ENCODE data around the gene IL18R1.

Gene IL18R1

GRCh38 chr2:102335871-102336366 is 19.7 kb upstream of the IL18R1 start:
- no peak for DNase-seq (ENCODE audit: low spot score)
- Mint-ChIP-seq H3K27ac (no peak overlapping the region), H3K9me3 (peaks cover 11% of the 10 kb centered on the region)

GRCh38 chr2:102336502-102336945 is 19.1 kb upstream of the IL18R1 start:
- peaks cover 5% of the 10 kb centered on the region for H3K36me3 Mint-ChIP-seq (ENCODE audit: low read depth)
- no peaks in the 10 kb centered on the region for H3K27me3 Mint-ChIP-seq (ENCODE audit: low read depth)
- peaks cover 19% of the 10 kb centered on the region for H3K4me1 Mint-ChIP-seq (ENCODE audit: low read depth)
- H3K4me3 Mint-ChIP-seq = no peak overlapping the region
- H3K9me3 Mint-ChIP-seq = peaks cover 9% of the 10 kb centered on the region
- DNase-seq (ENCODE audit: low spot score) = no peak
- H3K27ac Mint-ChIP-seq = no peak overlapping the region

More at GRCh38 chr2:102335871-102336366, 19.7 kb upstream of the IL18R1 start:
- Mint-ChIP-seq H3K27me3 (ENCODE audit: low read depth) (no peaks in the 10 kb centered on the region), H3K4me3 (no peak overlapping the region), H3K36me3 (ENCODE audit: low read depth) (peaks cover 5% of the 10 kb centered on the region), H3K4me1 (ENCODE audit: low read depth) (peaks cover 19% of the 10 kb centered on the region)

DNA sequence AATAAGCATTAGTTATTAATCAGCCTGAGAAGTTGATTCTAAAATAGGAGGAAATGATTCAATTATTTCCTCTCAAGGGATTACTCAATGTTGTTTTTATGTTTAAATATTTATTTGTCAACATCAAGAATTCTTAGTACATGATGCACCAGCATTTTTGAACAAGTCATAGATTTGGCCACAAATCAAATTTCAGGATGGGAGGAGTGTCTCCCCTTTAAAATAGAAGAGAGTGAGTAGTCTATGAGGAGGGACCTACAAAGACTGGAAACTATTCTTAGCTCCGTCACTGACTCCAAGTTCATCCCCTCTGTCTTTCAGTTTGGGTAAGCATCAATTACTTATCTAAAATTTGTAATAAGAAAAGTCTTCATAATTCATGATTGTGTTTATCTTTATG is 18.6 kb upstream of the IL18R1 start:
- no peak overlapping the region for H3K4me3 Mint-ChIP-seq
- H3K4me1 Mint-ChIP-seq (ENCODE audit: low read depth) = peaks cover 19% of the 10 kb centered on the region
- H3K9me3 Mint-ChIP-seq = peaks cover 9% of the 10 kb centered on the region
- H3K27ac Mint-ChIP-seq = no peak overlapping the region
- peaks cover 5% of the 10 kb centered on the region for H3K36me3 Mint-ChIP-seq (ENCODE audit: low read depth)
- DNase-seq (ENCODE audit: low spot score) = no peak
- H3K27me3 Mint-ChIP-seq (ENCODE audit: low read depth) = no peaks in the 10 kb centered on the region

GRCh38 chr2:102337481-102338386 is 17.9 kb upstream of the IL18R1 start:
- no peaks in the 10 kb centered on the region for H3K27me3 Mint-ChIP-seq (ENCODE audit: low read depth)
- H3K4me3 Mint-ChIP-seq = no peak overlapping the region
- peaks cover 2% of the 10 kb centered on the region for H3K36me3 Mint-ChIP-seq (ENCODE audit: low read depth)
- peaks cover 19% of the 10 kb centered on the region for H3K4me1 Mint-ChIP-seq (ENCODE audit: low read depth)
- no peak for DNase-seq (ENCODE audit: low spot score)
- H3K27ac Mint-ChIP-seq = no peak overlapping the region
- peaks cover 3% of the 10 kb centered on the region for H3K9me3 Mint-ChIP-seq

- H3K27me3 Mint-ChIP-seq (ENCODE audit: low read depth) = no peaks in the 10 kb centered on the region
- H3K9me3 Mint-ChIP-seq = no peaks in the 10 kb centered on the region
- no peaks in the 10 kb centered on the region for H3K36me3 Mint-ChIP-seq (ENCODE audit: low read depth)
- H3K4me3 Mint-ChIP-seq = no peak overlapping the region
- no peak for DNase-seq (ENCODE audit: low spot score)
- H3K27ac Mint-ChIP-seq = no peak overlapping the region
- peaks cover 14% of the 10 kb centered on the region for H3K4me1 Mint-ChIP-seq (ENCODE audit: low read depth)
These were observed 14.8 kb upstream of the IL18R1 start for GRCh38 chr2:102340778-102341177.

- peaks cover 5% of the 10 kb centered on the region for H3K4me1 Mint-ChIP-seq (ENCODE audit: low read depth)
- H3K27me3 Mint-ChIP-seq (ENCODE audit: low read depth) = no peaks in the 10 kb centered on the region
- H3K36me3 Mint-ChIP-seq (ENCODE audit: low read depth) = no peaks in the 10 kb centered on the region
- H3K27ac Mint-ChIP-seq = no peak overlapping the region
- DNase-seq (ENCODE audit: low spot score) = no peak
- H3K9me3 Mint-ChIP-seq = no peaks in the 10 kb centered on the region
- H3K4me3 Mint-ChIP-seq = no peak overlapping the region
These were observed 12.7 kb upstream of the IL18R1 start for GRCh38 chr2:102342888-102343287.

- H3K9me3 Mint-ChIP-seq = no peaks in the 10 kb centered on the region
- no peak overlapping the region for H3K27ac Mint-ChIP-seq
- H3K4me1 Mint-ChIP-seq (ENCODE audit: low read depth) = peaks cover 3% of the 10 kb centered on the region
- H3K27me3 Mint-ChIP-seq (ENCODE audit: low read depth) = no peaks in the 10 kb centered on the region
- H3K4me3 Mint-ChIP-seq = no peak overlapping the region
- no peak for DNase-seq (ENCODE audit: low spot score)
- H3K36me3 Mint-ChIP-seq (ENCODE audit: low read depth) = no peaks in the 10 kb centered on the region
These were observed 11.2 kb upstream of the IL18R1 start for GRCh38 chr2:102344397-102344796.

DNA sequence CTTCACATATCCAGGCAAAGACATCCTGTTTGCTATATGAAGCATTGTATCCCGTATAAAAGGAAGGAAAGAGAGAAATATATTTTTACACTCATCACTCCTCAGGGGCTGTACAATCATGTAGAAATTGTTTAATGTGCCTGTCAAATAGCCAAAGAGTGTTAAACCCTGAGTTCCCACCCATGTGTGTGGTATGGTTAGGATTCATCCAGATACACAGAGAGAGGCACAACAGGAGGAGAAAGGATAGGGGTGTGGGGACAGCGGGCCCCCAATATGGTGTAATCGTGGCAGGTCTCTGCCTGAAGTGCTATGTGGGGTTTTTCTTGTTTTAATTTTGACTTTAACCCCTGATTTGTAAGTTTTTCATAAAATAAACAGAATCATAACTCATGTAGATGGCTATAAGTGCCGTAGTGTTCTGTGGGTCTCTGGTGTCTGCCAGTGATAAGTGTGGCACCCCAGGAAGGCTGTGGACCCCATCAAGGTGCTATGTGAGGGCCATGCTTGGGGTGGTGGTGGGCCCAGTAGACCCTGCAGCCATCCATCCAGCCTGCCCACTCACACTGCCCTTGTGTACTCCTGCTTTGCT is 10.2 kb upstream of the IL18R1 start:
- H3K36me3 Mint-ChIP-seq (ENCODE audit: low read depth) = no peaks in the 10 kb centered on the region
- H3K9me3 Mint-ChIP-seq = no peaks in the 10 kb centered on the region
- no peaks in the 10 kb centered on the region for H3K27me3 Mint-ChIP-seq (ENCODE audit: low read depth)
- DNase-seq (ENCODE audit: low spot score) = no peak
- no peak overlapping the region for H3K27ac Mint-ChIP-seq
- peaks cover 7% of the 10 kb centered on the region for H3K4me1 Mint-ChIP-seq (ENCODE audit: low read depth)
- no peak overlapping the region for H3K4me3 Mint-ChIP-seq

DNA sequence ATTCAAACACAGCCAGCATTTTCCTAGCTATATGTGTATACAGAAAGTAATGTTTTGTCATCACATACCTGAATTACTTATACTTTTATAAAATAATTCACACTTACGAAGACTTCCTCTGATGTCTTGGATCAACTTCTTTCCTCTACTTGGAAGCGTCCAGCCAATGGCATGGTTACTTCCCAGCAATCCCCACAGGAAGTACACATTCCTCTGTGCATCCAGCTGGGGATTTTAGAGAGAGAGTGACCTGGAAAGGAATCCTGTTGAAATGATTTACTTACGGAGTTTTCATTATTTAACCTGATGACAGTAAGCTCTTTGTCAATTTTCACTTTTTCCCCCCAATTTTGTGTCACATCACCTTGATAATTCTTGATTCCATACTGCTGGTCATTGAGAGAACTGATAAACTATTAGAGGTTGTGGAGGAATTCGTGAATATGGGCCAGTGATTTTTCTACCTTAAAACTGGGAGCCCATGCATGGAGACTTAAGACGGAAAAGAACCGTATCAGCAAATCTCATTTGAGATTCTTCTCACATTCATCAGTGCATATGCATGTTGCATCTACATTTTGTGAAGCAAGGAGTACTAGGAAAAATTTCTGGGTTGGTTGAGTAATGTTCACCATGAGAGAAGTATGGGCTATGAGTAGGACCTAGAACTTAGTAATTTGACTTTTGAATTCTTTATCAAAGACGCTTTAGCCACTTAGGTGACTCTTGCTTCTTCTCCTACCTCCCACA is 9.0 kb upstream of the IL18R1 start:
- no peak overlapping the region for H3K27ac Mint-ChIP-seq
- no peak overlapping the region for H3K4me3 Mint-ChIP-seq
- no peaks in the 10 kb centered on the region for H3K9me3 Mint-ChIP-seq
- H3K36me3 Mint-ChIP-seq (ENCODE audit: low read depth) = no peaks in the 10 kb centered on the region
- DNase-seq (ENCODE audit: low spot score) = no peak
- peaks cover 12% of the 10 kb centered on the region for H3K4me1 Mint-ChIP-seq (ENCODE audit: low read depth)
- no peaks in the 10 kb centered on the region for H3K27me3 Mint-ChIP-seq (ENCODE audit: low read depth)

GRCh38 chr2:102350137-102350793 is 5.3 kb upstream of the IL18R1 start:
- Mint-ChIP-seq H3K36me3 (ENCODE audit: low read depth) (no peaks in the 10 kb centered on the region), H3K9me3 (no peaks in the 10 kb centered on the region), H3K4me1 (ENCODE audit: low read depth) (peaks cover 17% of the 10 kb centered on the region), H3K27me3 (ENCODE audit: low read depth) (no peaks in the 10 kb centered on the region), H3K27ac (no peak overlapping the region), H3K4me3 (no peak overlapping the region)
- DNase-seq (ENCODE audit: low spot score) = no peak

- Mint-ChIP-seq H3K27ac (peak overlapping the region; percentile 97), H3K36me3 (ENCODE audit: low read depth) (peaks cover 21% of the 10 kb centered on the region), H3K4me3 (peak overlapping the region; percentile 100), H3K9me3 (no peaks in the 10 kb centered on the region), H3K4me1 (ENCODE audit: low read depth) (peaks cover 38% of the 10 kb centered on the region), H3K27me3 (ENCODE audit: low read depth) (no peaks in the 10 kb centered on the region)
- no peak for DNase-seq (ENCODE audit: low spot score)
These were observed 751 bp downstream of the IL18R1 start for GRCh38 chr2:102356381-102356712.

DNA sequence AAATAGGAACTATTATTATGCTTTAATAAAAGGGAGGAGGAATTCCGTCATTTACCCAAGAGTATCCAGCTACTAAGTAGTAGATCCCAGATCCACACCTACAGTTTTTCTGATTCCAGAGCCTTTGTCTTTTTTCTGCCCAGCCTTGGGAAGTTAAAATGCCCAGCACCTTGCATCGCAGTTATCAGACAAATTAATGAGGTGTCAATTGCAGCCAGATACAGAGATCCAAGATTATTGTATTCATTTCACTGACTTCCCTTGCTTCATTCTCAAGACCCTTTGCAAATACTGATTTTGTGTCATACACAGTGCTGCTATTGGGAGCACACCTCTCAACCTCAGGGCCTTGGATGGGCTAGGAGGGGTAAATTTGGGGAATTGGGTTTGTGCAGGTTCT is 1.1 kb downstream of the IL18R1 start:
- H3K4me1 Mint-ChIP-seq (ENCODE audit: low read depth) = peaks cover 40% of the 10 kb centered on the region
- peaks cover under 1% of the 10 kb centered on the region for H3K9me3 Mint-ChIP-seq
- H3K27me3 Mint-ChIP-seq (ENCODE audit: low read depth) = no peaks in the 10 kb centered on the region
- DNase-seq (ENCODE audit: low spot score) = no peak
- H3K27ac Mint-ChIP-seq = peak overlapping the region; percentile 21
- peak overlapping the region; percentile 100 for H3K4me3 Mint-ChIP-seq
- peaks cover 25% of the 10 kb centered on the region for H3K36me3 Mint-ChIP-seq (ENCODE audit: low read depth)

- Mint-ChIP-seq H3K4me3 (peak overlapping the region; percentile 100), H3K36me3 (ENCODE audit: low read depth) (peaks cover 34% of the 10 kb centered on the region)
- no peak for DNase-seq (ENCODE audit: low spot score)
These were observed 2.3 kb downstream of the IL18R1 start for GRCh38 chr2:102357937-102358336.

More at GRCh38 chr2:102357937-102358336, 2.3 kb downstream of the IL18R1 start:
- Mint-ChIP-seq H3K9me3 (peaks cover 8% of the 10 kb centered on the region), H3K27ac (no peak overlapping the region), H3K4me1 (ENCODE audit: low read depth) (peaks cover 40% of the 10 kb centered on the region), H3K27me3 (ENCODE audit: low read depth) (no peaks in the 10 kb centered on the region)

All from T-helper 2 cell treated with Interferon-gamma antibody and Interleukin-4, amounts not matched to agents 5 μg/mL and 100 μg/mL, for 36 hours (primary cell).